Activated CD8-positive, alpha-beta T cell treated with anti-CD3 and anti-CD28 coated beads, Interleukin-2, amount 10 ng/mL, durations not matched to agents 7 days and 5 days (primary cell): ENCODE results near the gene THRB. TPM values are rescaled to one million over a fixed set of nuclear protein-coding genes. Genes with fewer than 3 reads are reported as not detected.
A peak's percentile ranks its signal among the peaks of the same experiment; 100 is the strongest.

ENCODE experiments used
- ATAC-seq: fragments of 150-1000 bp; cut with Tn5 transposase; one replicate; pipeline ENCODE4 v1.10.0; 2021; ENCODE audit warnings: moderate library complexity
- CTCF ChIA-PET: fragments of 350-600 bp; sonication (Branson Sonifier 250); formaldehyde crosslinking; loops from one replicate; lab custom pipeline; 2021; ENCODE audit warnings: antibody characterized with exemption; lab: Charles Lee
- POLR2A ChIA-PET: fragments of 350-600 bp; sonication (Branson Sonifier 250); formaldehyde crosslinking; loops from one replicate; lab custom pipeline; 2021; ENCODE audit warnings: antibody characterized with exemption; lab: Charles Lee
- DNase-seq: peaks from one replicate; pipeline ENCODE4 v3.0.0-alpha.2; 2020
- H3K27ac Mint-ChIP-seq: one replicate; pipeline ENCODE4 v1.8.0; 2021; ENCODE audit warnings: mild to moderate bottlenecking, mixed read lengths
- H3K27me3 Mint-ChIP-seq: one replicate; pipeline ENCODE4 v1.8.0; 2021; ENCODE audit warnings: low read depth, mixed read lengths
- H3K36me3 Mint-ChIP-seq: one replicate; pipeline ENCODE4 v1.8.0; 2021; ENCODE audit warnings: low read depth, mixed read lengths
- H3K4me1 Mint-ChIP-seq: one replicate; pipeline ENCODE4 v1.8.0; 2021; ENCODE audit warnings: low read depth, mixed read lengths
- H3K4me3 Mint-ChIP-seq: one replicate; pipeline ENCODE4 v1.8.0; 2021; ENCODE audit warnings: mild to moderate bottlenecking, mixed read lengths
- H3K9me3 Mint-ChIP-seq: one replicate; pipeline ENCODE4 v1.8.0; 2022; ENCODE audit warnings: mixed read lengths; ENCODE audit not compliant: insufficient read depth
- total RNA-seq, 2 experiments: library from RNA; stranded (reverse); gene quantifications; one replicate each; pipeline ENCODE4 v1.2.3, GENCODE V29; 2021

THRB gene
- total RNA-seq, 2 experiments from 2014 or later, result not detected

DNA sequence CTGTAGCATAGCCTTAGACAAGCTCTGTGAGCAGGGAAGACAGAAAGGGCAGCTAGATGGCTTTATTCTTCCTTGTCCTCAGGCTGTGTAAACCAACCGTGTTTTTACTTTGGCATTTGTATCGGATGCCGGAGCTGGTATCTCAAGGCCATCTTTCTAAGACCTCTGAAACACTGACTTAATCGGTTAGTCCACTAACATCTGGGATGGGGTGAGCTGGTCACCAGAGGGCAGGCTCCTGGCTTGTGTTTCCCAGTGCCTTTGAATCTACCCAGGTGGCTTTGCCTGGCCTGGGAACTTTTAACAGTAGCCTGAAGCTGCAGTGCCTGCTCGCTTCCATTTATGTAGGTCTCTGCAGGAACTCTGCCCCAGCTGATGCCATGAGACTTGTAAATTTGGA lies 296.8 kb downstream of the THRB start:
- POLR2A ChIA-PET, result no interaction called here
- CTCF ChIA-PET, result interaction anchor here (1.4 kb wide), 1 partner anchor 11 kb away, joined by 4 read pairs; no protein-coding TSS in a partner anchor
- no peak for ATAC-seq
- DNase-seq, result no peak
- H3K4me1 Mint-ChIP-seq, result no peaks in the 10 kb centered on the region
- H3K9me3 Mint-ChIP-seq, result no peaks in the 10 kb centered on the region
- no peaks in the 10 kb centered on the region for H3K36me3 Mint-ChIP-seq
- H3K4me3 Mint-ChIP-seq, result no peak overlapping the region
- H3K27me3 Mint-ChIP-seq, result peaks cover 4% of the 10 kb centered on the region
- no peak overlapping the region for H3K27ac Mint-ChIP-seq

DNA sequence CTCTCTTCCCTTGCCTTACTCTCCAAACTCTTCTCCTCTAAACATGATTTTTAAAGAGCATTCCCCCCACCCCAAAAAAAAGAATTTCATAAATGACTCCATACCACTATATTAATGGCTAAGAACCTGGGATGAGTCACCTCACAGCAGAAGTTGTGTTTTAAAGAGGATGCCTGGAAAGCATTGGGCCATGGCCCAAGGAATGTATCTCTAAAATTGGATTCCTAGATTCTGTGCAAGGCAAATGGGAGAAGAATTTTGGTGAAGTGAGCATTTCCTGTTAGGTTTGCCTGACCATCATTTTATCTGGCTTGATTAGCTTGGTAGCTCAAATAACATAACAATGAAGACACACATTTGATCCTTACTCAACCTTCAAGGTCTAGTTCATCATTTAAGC lies 298.1 kb downstream of the THRB start:
- Mint-ChIP-seq H3K27ac (no peak overlapping the region), H3K4me3 (no peak overlapping the region), H3K36me3 (no peaks in the 10 kb centered on the region), H3K27me3 (peaks cover 4% of the 10 kb centered on the region), H3K4me1 (no peaks in the 10 kb centered on the region), H3K9me3 (no peaks in the 10 kb centered on the region)
- no peak for ATAC-seq
- ChIA-PET CTCF (no interaction called here), POLR2A (no interaction called here)
- DNase-seq, result no peak

DNA sequence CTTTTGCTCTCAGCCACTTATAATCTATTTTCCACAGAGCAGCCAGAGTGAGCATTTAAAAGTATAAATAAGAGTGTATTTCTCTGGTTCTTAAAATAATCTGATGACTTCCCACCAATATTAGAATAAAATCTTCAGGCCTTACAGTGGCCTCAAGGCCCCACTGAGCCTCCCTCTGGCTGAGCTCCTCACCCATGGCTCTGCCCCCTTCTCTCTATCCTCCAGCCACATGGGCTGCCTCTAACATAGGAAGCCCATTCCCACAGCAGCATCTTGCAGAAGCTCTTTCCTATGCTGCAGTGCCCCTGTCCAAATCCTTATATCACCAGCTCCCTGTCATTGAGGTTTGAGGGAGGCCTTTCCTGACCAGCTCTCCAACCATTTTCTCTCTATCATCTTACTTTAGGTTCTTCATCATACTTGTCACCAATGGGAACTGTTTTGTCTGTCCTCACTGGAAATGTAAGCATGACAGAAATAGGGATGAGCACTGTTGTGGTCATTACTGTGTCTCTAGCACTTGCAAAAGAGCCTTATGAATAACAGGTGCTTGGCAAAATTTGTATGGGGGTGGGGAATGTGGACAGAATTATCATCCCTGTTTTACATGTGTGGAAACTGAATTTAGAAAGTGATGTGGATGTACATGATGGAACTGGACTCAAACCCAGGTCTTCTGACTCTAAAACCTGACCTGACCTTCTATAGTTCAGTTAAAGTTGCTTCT lies 299.0 kb downstream of the THRB start:
- no peak for DNase-seq
- no peaks in the 10 kb centered on the region for H3K36me3 Mint-ChIP-seq
- H3K4me1 Mint-ChIP-seq, result no peaks in the 10 kb centered on the region
- H3K27me3 Mint-ChIP-seq, result peaks cover 4% of the 10 kb centered on the region
- ChIA-PET CTCF (no interaction called here), POLR2A (no interaction called here)
- no peaks in the 10 kb centered on the region for H3K9me3 Mint-ChIP-seq
- no peak overlapping the region for H3K4me3 Mint-ChIP-seq
- ATAC-seq, result no peak
- no peak overlapping the region for H3K27ac Mint-ChIP-seq

DNA sequence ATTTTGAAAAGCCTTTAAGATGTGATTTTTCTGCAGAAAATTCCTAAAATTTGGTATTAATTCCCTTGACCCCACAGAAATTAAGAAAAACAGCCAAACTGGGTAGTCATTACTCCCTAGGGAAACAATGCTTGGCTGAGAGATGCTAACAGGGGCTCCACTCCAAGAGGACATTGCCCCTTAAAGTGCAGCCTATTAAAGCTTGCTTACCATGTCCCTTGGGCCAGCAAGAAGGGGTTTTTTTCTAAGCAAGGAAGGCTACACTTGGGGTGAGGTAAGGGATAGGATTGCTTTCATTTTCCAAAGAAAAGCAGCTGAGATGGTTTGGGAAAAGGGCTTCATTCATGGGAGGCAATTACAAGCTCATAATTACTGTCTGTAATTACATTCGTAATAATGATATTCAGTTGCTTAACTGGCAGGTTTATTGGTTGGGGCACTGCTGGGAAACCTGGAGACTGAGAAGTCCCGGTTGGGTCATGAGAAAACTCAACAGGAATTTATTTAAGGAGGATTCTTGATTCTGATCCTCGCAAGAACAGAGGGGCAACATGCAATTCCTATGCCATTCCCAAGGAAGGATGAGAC lies 302.1 kb downstream of the THRB start:
- peaks cover 4% of the 10 kb centered on the region for H3K27me3 Mint-ChIP-seq
- ChIA-PET CTCF (interaction anchor here (0.6 kb wide), 1 partner anchor 1175 kb away, joined by 3 read pairs; no protein-coding TSS in a partner anchor), POLR2A (no interaction called here)
- no peak overlapping the region for H3K27ac Mint-ChIP-seq
- H3K9me3 Mint-ChIP-seq, result no peaks in the 10 kb centered on the region
- DNase-seq (no peak), ATAC-seq (no peak)
- no peaks in the 10 kb centered on the region for H3K4me1 Mint-ChIP-seq
- no peak overlapping the region for H3K4me3 Mint-ChIP-seq
- no peaks in the 10 kb centered on the region for H3K36me3 Mint-ChIP-seq

DNA sequence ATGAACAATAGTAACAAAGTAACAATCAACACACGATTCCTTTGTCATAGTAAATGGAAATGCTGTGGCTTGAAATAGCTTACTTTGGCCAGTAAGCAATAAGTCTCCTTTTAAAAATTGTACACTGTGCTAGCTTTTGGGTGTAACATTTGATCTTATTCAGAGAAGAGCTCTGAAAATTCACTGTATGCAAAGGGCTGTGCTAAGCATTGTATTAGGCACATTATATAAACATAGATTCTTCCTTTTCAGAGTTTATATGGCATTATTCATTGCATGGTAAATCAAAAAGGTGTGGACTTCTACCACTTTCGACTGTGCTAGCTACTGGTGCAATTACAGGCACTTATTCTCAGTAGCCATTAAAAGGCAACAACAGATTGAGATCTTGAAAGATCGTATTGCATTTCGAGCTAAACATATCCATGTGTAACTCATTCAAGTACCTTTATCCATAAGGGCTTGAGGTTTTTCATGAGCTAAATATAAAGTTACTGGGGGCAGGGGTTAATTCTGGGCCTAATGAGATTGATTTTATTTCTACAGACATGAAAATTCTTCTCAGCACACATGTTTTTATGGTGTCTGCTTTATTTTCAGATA lies 302.7 kb downstream of the THRB start:
- POLR2A ChIA-PET, result no interaction called here

DNA sequence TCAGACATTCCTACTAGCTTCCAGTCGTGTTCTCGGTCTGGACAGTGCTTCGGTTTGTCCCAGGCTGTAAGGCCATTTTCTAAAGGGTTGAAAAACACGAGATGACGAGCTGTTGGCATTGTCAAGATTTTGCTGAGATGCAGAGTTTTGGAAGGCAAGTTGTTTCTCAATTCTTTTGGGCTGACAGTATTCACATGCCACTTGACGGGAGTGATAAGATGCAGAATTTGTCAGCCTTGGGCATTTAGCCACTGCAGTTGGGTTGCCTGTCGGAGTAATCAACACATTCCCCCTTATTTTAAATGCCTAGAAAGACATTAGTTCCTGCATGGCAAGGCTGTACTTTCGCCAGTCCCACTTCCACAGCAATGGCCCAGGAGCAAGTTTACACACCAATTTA lies 304.4 kb downstream of the THRB start:
- Mint-ChIP-seq H3K27me3 (no peaks in the 10 kb centered on the region), H3K27ac (no peak overlapping the region), H3K4me3 (no peak overlapping the region), H3K36me3 (no peaks in the 10 kb centered on the region), H3K4me1 (no peaks in the 10 kb centered on the region), H3K9me3 (no peaks in the 10 kb centered on the region)
- CTCF ChIA-PET, result no interaction called here
- no peak for ATAC-seq
- no peak for DNase-seq
- POLR2A ChIA-PET, result no interaction called here

More for the DNA sequence above, 302.7 kb downstream of the THRB start:
- CTCF ChIA-PET, result interaction anchor here (0.6 kb wide), 1 partner anchor 1174 kb away, joined by 3 read pairs; no protein-coding TSS in a partner anchor
- Mint-ChIP-seq H3K9me3 (no peaks in the 10 kb centered on the region), H3K4me3 (no peak overlapping the region), H3K27me3 (peaks cover 4% of the 10 kb centered on the region), H3K36me3 (no peaks in the 10 kb centered on the region), H3K27ac (no peak overlapping the region), H3K4me1 (no peaks in the 10 kb centered on the region)
- DNase-seq (no peak), ATAC-seq (no peak)

DNA sequence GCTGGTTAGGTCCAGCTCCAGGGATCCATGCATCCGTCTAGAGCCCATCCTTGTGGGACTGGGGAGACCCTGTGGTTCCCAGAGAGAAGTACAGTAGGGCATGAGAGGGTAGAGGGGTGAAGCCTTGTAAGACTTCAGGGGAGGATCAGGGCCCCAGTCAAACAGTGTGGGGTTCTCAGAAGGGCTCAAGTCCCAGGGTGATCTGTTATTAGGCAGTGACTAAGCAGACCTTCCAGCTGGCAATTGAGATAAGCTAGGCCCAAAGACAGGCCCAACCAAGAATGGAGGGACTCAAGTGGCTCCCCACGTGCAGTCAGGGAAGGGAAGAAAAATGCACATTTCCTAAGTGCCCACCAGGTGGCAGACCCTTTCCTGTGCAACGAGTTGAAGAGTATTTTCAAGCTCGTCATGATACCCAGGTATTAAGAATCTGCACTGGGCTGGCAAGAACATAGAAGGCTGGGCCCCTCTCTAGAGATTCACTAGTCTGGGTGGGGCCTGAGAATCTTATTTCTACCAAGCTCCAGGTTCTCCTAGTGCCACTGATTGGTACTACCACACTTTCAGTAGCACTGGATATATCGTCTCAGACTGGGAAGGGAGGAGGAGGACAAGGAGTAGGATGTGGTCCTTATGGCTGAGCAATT lies 308.8 kb downstream of the THRB start:
- DNase-seq, result peak; percentile 31
- Mint-ChIP-seq H3K27ac (no peak overlapping the region), H3K36me3 (no peaks in the 10 kb centered on the region), H3K27me3 (no peaks in the 10 kb centered on the region), H3K4me3 (no peak overlapping the region), H3K9me3 (no peaks in the 10 kb centered on the region), H3K4me1 (no peaks in the 10 kb centered on the region)
- POLR2A ChIA-PET, result no interaction called here
- CTCF ChIA-PET, result interaction anchor here (0.5 to 1.4 kb wide), 10 partner anchors 13 to 269 kb away, joined by 3 to 6 read pairs (median 3); partner anchors contain the start of genes NKIRAS1 and RPL15
- peak; percentile 53 for ATAC-seq

DNA sequence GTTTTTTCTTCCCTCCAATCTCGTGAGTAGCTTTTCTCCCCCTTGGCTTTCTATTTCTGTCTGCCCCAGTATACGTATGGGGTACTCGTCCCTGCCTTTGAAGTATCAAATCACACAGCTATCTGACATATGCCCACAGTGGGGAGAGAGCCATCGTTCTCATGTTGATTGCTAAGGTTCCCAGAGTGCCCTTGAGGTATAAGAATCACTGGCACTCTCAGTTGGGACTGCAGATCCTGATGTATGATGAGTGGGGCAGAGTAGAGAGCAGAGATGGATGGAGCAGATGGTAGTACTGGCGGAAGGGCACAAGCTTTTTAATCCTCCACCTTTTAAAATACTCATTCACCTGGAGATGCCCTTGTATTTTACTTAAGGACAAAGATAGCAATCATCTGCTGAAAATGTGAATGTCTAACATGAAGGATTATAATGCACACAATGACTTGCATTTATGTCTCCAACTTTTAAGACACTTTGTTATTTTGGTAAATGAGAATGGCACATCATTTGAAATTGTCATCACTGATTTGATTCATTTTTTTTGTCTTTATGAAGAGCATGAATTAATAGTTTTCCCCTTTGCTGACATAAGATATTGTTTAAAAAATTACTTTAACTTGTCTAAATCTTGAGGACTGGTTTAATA lies 310.0 kb downstream of the THRB start:
- ATAC-seq, result no peak
- Mint-ChIP-seq H3K4me1 (no peaks in the 10 kb centered on the region), H3K9me3 (no peaks in the 10 kb centered on the region), H3K4me3 (no peak overlapping the region), H3K36me3 (no peaks in the 10 kb centered on the region), H3K27ac (no peak overlapping the region), H3K27me3 (no peaks in the 10 kb centered on the region)
- no peak for DNase-seq
- POLR2A ChIA-PET, result no interaction called here
- CTCF ChIA-PET, result no interaction called here

DNA sequence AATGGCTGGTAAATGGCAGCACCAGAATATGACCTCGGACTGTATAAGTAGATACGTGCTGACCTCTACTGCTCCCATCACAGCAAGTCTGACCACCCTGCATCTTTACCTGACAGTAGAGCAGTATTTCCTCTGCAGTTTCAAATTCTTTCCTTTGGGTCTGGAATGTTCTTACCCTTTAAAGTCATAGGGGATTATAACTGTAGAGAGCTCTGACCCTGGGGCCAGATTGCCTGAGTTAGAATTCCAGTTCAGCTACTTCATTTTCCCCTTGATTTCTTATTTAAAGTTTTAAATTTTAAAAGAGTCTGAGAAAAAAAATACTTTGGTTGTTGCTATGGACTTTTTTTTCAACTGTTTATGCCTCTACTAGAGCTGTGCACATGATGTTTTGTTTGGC lies 311.9 kb downstream of the THRB start:
- Mint-ChIP-seq H3K9me3 (no peaks in the 10 kb centered on the region), H3K4me3 (no peak overlapping the region), H3K36me3 (no peaks in the 10 kb centered on the region), H3K27me3 (no peaks in the 10 kb centered on the region), H3K27ac (no peak overlapping the region), H3K4me1 (no peaks in the 10 kb centered on the region)
- ATAC-seq (no peak), DNase-seq (no peak)
- CTCF ChIA-PET, result no interaction called here
- POLR2A ChIA-PET, result no interaction called here

DNA sequence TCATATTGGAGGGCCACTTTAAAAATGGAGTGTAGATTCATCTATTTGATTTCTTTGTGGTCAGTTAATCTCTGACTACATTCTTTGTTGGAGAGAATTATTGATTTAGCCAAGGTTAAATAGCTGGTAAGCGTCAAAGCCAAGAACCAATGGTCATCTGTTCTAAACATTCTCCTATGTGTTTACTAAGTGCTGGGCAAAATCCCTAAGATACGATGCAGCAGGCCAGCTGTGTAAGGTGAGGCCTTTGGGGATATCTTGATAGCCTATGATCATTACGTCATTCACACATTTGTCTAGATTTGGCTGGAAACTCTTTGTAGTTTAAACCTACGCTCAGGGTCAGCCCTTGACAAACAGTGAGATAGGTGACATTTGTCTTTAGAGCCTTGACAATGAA lies 313.4 kb downstream of the THRB start:
- H3K4me3 Mint-ChIP-seq, result no peak overlapping the region
- CTCF ChIA-PET, result interaction anchor here (0.5 to 0.6 kb wide), 2 partner anchors 84 to 133 kb away, joined by 3 read pairs; no protein-coding TSS in a partner anchor
- H3K4me1 Mint-ChIP-seq, result no peaks in the 10 kb centered on the region
- ATAC-seq (no peak), DNase-seq (no peak)
- no peak overlapping the region for H3K27ac Mint-ChIP-seq
- no peaks in the 10 kb centered on the region for H3K36me3 Mint-ChIP-seq
- POLR2A ChIA-PET, result no interaction called here
- no peaks in the 10 kb centered on the region for H3K9me3 Mint-ChIP-seq
- H3K27me3 Mint-ChIP-seq, result no peaks in the 10 kb centered on the region

DNA sequence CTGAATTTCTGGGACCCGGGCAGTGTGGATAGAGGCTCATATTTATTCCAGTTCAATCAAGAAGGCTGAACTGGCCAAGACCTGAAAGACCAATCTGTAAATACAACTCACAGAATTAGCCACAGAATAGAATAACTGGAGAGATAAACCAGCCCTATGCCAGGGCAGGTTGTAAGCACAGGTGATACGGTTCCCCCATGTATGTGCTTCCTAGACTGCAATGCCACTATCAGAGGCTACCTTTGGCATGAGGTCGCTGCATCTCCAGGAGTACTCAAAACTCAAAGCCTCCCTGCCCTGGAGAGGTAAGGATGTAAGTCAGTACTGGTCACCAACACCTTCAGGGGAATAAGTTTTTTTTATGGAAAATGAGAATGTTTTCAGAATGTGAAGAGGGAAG lies 314.0 kb downstream of the THRB start:
- Mint-ChIP-seq H3K4me1 (no peaks in the 10 kb centered on the region), H3K27ac (no peak overlapping the region), H3K4me3 (no peak overlapping the region), H3K36me3 (no peaks in the 10 kb centered on the region), H3K9me3 (no peaks in the 10 kb centered on the region), H3K27me3 (no peaks in the 10 kb centered on the region)
- no peak for ATAC-seq
- CTCF ChIA-PET, result no interaction called here
- POLR2A ChIA-PET, result no interaction called here
- DNase-seq, result no peak
